ENCODE measurements around the gene DACT3. TPM values are rescaled to one million over a fixed set of nuclear protein-coding genes. Genes with fewer than 3 reads are reported as not detected.

Gene DACT3
- total RNA-seq, 4 donors from 2014 or later = 1.3 to 4.1 (median 2.6) TPM

GRCh38 chr19:46604781-46605355 is 56.1 kb downstream of the DACT3 start:
- peak in 1 of 2 donors; percentile 86 for DNase-seq (ENCODE audit: low spot score in 2 of 2)
- H3K4me3 ChIP-seq (ENCODE audit: low read depth, poor library complexity, severe bottlenecking) = no peak overlapping the region
- intact Hi-C loops (cut with DNase I; ENCODE audit: low total_unique reads) = no loop called here
- TF ChIP-seq, protein P1, sequence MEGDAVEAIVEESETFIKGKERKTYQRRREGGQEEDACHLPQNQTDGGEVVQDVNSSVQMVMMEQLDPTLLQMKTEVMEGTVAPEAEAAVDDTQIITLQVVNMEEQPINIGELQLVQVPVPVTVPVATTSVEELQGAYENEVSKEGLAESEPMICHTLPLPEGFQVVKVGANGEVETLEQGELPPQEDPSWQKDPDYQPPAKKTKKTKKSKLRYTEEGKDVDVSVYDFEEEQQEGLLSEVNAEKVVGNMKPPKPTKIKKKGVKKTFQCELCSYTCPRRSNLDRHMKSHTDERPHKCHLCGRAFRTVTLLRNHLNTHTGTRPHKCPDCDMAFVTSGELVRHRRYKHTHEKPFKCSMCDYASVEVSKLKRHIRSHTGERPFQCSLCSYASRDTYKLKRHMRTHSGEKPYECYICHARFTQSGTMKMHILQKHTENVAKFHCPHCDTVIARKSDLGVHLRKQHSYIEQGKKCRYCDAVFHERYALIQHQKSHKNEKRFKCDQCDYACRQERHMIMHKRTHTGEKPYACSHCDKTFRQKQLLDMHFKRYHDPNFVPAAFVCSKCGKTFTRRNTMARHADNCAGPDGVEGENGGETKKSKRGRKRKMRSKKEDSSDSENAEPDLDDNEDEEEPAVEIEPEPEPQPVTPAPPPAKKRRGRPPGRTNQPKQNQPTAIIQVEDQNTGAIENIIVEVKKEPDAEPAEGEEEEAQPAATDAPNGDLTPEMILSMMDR (IDR thresholded peaks at IDR 0.05) = no peak
- no peak for TF ChIP-seq POLR2A (IDR thresholded peaks at IDR 0.05)
- WGBS, 2 donors = 73 to 75% methylated on average over 12 to 13 of the region's 13 CpGs

GRCh38 chr19:46603752-46604231 is 57.2 kb downstream of the DACT3 start:
- 57 to 65% methylated on average over 9 of the region's 9 CpGs for WGBS, 2 donors
- H3K4me3 ChIP-seq (ENCODE audit: low read depth, poor library complexity, severe bottlenecking) = no peak overlapping the region
- peak in 1 of 2 donors; percentile 81 for DNase-seq (ENCODE audit: low spot score in 2 of 2)
- TF ChIP-seq, protein P1 (IDR thresholded peaks at IDR 0.05) = no peak
- TF ChIP-seq POLR2A (IDR thresholded peaks at IDR 0.05) = no peak
- intact Hi-C loops (cut with DNase I; ENCODE audit: low total_unique reads) = no loop called here

- peak in 1 of 2 donors; percentile 85 for DNase-seq (ENCODE audit: low spot score in 2 of 2)
- TF ChIP-seq, protein P1 (IDR thresholded peaks at IDR 0.05) = no peak
- TF ChIP-seq POLR2A (IDR thresholded peaks at IDR 0.05) = no peak
- intact Hi-C loops (cut with DNase I; ENCODE audit: low total_unique reads) = no loop called here
- H3K4me3 ChIP-seq (ENCODE audit: low read depth, poor library complexity, severe bottlenecking) = no peak overlapping the region
- WGBS, 2 donors = 16 to 29% methylated on average over 2 of the region's 2 CpGs
Measured at GRCh38 chr19:46603195-46603637, 57.8 kb downstream of the DACT3 start.

GRCh38 chr19:46602392-46603194 is 58.4 kb downstream of the DACT3 start:
- intact Hi-C loops (cut with DNase I; ENCODE audit: low total_unique reads) = no loop called here
- DNase-seq (ENCODE audit: low spot score in 2 of 2) = peak in 1 of 2 donors; percentile 86
- 6 to 17% methylated on average over 22 to 23 of the region's 23 CpGs for WGBS, 2 donors
- TF ChIP-seq, protein P1 (IDR thresholded peaks at IDR 0.05) = no peak
- TF ChIP-seq POLR2A (IDR thresholded peaks at IDR 0.05) = no peak
- H3K4me3 ChIP-seq (ENCODE audit: low read depth, poor library complexity, severe bottlenecking) = peak overlapping the region; percentile 97

DNA sequence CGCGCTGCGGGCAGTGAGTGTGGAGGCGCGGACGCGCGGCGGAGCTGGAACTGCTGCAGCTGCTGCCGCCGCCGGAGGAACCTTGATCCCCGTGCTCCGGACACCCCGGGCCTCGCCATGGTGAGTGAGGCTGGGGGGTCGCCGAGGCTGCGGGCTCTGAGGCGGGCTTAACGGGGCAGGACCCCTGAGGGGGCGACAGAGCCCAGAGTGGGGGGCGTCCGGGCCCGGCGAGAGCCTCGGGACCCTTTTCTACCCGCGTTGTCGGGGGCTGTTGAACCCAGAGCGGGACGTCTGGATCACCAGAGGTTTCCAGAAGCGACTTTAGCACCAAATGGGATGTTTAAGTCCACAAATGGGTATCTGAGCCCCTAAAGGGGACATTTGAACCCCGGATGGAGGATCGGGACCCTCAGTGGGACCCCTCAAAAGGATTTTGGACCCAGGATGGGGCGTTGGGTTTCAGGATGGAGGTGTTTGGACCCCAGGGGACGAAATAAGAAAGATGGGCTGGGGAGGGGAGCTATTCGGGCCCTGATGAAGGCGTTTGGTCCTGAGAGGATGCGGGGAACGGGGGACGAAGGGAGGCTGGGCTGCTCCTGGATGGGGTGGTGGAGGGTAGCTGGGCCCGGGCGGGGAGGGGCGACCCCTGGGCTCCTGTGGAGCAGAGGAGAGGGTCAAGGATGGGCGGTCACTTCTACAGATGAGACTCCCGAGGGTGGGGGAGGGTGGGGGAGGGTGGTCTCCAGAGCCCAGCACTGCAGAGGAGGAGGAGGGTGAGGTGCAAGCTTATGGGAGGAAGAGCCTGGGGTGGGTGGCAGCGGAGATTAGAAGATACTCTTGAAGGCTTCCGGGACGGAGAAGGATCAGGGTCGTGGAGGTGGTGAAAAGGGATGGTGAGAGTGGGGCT is 59.4 kb downstream of the DACT3 start, which contains the start of gene CALM3:
TSS of gene CALM3 (plus strand) at position 13 of the 907 bp plus-strand sequence. CDS start at position 118, 105 bp downstream.
- intact Hi-C loops (cut with DNase I; ENCODE audit: low total_unique reads) = no loop called here
- peak within 1 kb of the TSS; percentile 97 for H3K4me3 ChIP-seq (ENCODE audit: low read depth, poor library complexity, severe bottlenecking)
- TF ChIP-seq POLR2A (IDR thresholded peaks at IDR 0.05) = no peak
- TF ChIP-seq, protein P1 (IDR thresholded peaks at IDR 0.05) = no peak
- DNase-seq (ENCODE audit: low spot score in 2 of 2) = peak in 1 of 2 donors; percentile 88
- 0 to 2% methylated on average over 35 to 48 of the region's 51 CpGs for WGBS, 2 donors

Data from lower leg skin (tissue), 4 donors.